ENCODE results near the gene ADAMTS15. TPM values are rescaled to one million over a fixed set of nuclear protein-coding genes. Genes with fewer than 3 reads are reported as not detected.
"Not testable (repeated sequence)": the region's sequence is repeated elsewhere in the genome, so short reads cannot be mapped to it uniquely, and the experiment has no call there.

Gene ADAMTS15
- total RNA-seq, 1 donor from 2014 or later, result 35.1 TPM

- not testable (repeated sequence) for DNase-seq
Observed at GRCh38 chr11:130438401-130439159, 9.9 kb upstream of the ADAMTS15 start.

- DNase-seq, result no peak
Observed at GRCh38 chr11:130439160-130439519, 9.3 kb upstream of the ADAMTS15 start.

- no peak for DNase-seq
Observed at GRCh38 chr11:130439876-130440275, 8.6 kb upstream of the ADAMTS15 start.

GRCh38 chr11:130441719-130442118 is 6.7 kb upstream of the ADAMTS15 start:
- no peak for DNase-seq

- DNase-seq, result peak; percentile 93
Observed at GRCh38 chr11:130442737-130443136, 5.7 kb upstream of the ADAMTS15 start.

- DNase-seq, result no peak
Observed at GRCh38 chr11:130445788-130446187, 2.7 kb upstream of the ADAMTS15 start.

- no peak for DNase-seq
Observed at GRCh38 chr11:130448039-130448415, 418 bp upstream of the ADAMTS15 start.

GRCh38 chr11:130449310-130449990 is 1.0 kb downstream of the ADAMTS15 start:
- no peak for DNase-seq

- peak; percentile 95 for DNase-seq
Observed at GRCh38 chr11:130449996-130450769, 1.7 kb downstream of the ADAMTS15 start.

- DNase-seq, result peak; percentile 54
Observed at GRCh38 chr11:130451231-130452019, 3.0 kb downstream of the ADAMTS15 start.

- DNase-seq, result no peak
Observed at GRCh38 chr11:130452176-130452575, 3.7 kb downstream of the ADAMTS15 start.

GRCh38 chr11:130452940-130453339 is 4.5 kb downstream of the ADAMTS15 start:
- DNase-seq, result no peak

- no peak for DNase-seq
Observed at GRCh38 chr11:130454491-130455252, 6.2 kb downstream of the ADAMTS15 start.

- DNase-seq, result no peak
Observed at GRCh38 chr11:130455483-130456127, 7.2 kb downstream of the ADAMTS15 start.

- DNase-seq, result peak; percentile 71
Observed at GRCh38 chr11:130456286-130456685, 7.8 kb downstream of the ADAMTS15 start.

GRCh38 chr11:130457623-130458409 is 9.4 kb downstream of the ADAMTS15 start:
- peak; percentile 76 for DNase-seq

- DNase-seq, result no peak
Observed at GRCh38 chr11:130458410-130458729, 9.9 kb downstream of the ADAMTS15 start.

- DNase-seq, result no peak
Observed at GRCh38 chr11:130459521-130459920, 11.1 kb downstream of the ADAMTS15 start.

GRCh38 chr11:130462101-130462885 is 13.8 kb downstream of the ADAMTS15 start:
- no peak for DNase-seq

Measured in tongue (tissue), 2 donors.